Left ventricle myocardium superior (tissue), 1 donor: ENCODE results near the gene ABR. TPM values are rescaled to one million over a fixed set of nuclear protein-coding genes. Genes with fewer than 3 reads are reported as not detected.

Experiments
- ATAC-seq: fragments of 200-7000 bp; cut with Tn5 transposase; one replicate; pipeline ENCODE4 v1.9.1; 2020; ENCODE audit warnings: mild to moderate bottlenecking, moderate library complexity
- DNase-seq: peaks from one replicate; pipeline ENCODE4 v3.0.0-alpha.2; 2020
- intact Hi-C: fragments of 100-400 bp; cut with micrococcal nuclease; formaldehyde crosslinking; loops from one replicate; pipeline ENCODE4 v1.11.0; 2022
- microRNA-seq: library from miRNA; unstranded; fragments of <30 nt; microRNA quantifications from one replicate; pipeline ENCODE4 v1.2.0, GENCODE V29; 2020; ENCODE audit warnings: borderline number of aligned reads
- total RNA-seq: library from RNA; stranded (reverse); fragmentation: NEBNext Ultra II Directional; extraction: Animal tissue kit (Norgen Biotek cat#: 25700); gene quantifications from one replicate; pipeline ENCODE4 v1.2.1, GENCODE V29; 2021
- donor health status: DM: no; HTN: yes; CAD: no; lungs with severe emphysema.

Gene ABR
- total RNA-seq, 1 donor from 2014 or later, result 167 TPM

GRCh38 chr17:967122-967521 lies 212.7 kb downstream of the ABR start:
- no peak for DNase-seq
- ATAC-seq, result no peak
- intact Hi-C loops, result no loop called here

GRCh38 chr17:965311-965989 lies 214.3 kb downstream of the ABR start:
- no peak for ATAC-seq
- intact Hi-C loops, result no loop called here
- no peak for DNase-seq

GRCh38 chr17:964876-965275 lies 214.9 kb downstream of the ABR start:
- no peak for ATAC-seq
- DNase-seq, result no peak
- intact Hi-C loops, result no loop called here

- intact Hi-C loops, result no loop called here
- ATAC-seq (no peak), DNase-seq (no peak)
Observed at GRCh38 chr17:962670-963069, 217.1 kb downstream of the ABR start.

- intact Hi-C loops, result no loop called here
- ATAC-seq (no peak), DNase-seq (no peak)
Observed at GRCh38 chr17:962166-962565, 217.6 kb downstream of the ABR start.

DNA sequence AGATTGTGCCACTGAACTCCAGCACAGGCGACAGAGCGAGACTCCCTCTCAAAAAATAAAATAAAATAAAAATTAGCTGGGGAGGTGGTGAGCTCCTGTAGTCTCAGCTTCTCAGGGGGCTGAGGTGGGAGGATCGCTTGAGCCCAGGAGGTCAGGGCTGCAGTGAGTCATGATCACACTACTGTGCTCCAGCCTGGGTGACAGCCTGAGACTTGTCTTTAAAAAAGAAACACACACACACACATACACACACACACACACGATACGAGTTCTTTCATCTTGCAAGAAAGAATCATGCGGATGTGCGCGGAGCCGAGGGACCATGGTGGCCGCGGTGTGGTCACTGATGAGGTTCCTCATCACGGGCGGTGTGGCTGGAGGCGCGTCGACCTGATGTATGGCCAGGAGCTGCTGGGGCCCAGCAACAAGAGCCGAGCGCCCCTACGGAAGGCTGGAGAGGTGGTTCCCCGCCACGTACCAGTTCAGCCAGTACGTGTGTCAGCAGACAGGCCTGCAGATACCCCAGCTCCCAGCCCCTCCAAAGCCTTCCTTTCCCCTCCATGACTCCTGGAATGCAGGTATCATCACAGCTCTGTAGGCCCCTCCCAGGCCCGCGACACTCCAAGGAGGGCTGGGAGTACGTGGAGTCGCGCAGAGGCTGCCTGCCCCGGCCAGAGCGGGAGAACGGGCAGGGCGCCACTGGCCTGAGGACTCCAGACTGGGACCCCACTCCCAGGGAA lies 220.9 kb downstream of the ABR start:
- intact Hi-C loops, result no loop called here
- DNase-seq (peak; percentile 19), ATAC-seq (no peak)

DNA sequence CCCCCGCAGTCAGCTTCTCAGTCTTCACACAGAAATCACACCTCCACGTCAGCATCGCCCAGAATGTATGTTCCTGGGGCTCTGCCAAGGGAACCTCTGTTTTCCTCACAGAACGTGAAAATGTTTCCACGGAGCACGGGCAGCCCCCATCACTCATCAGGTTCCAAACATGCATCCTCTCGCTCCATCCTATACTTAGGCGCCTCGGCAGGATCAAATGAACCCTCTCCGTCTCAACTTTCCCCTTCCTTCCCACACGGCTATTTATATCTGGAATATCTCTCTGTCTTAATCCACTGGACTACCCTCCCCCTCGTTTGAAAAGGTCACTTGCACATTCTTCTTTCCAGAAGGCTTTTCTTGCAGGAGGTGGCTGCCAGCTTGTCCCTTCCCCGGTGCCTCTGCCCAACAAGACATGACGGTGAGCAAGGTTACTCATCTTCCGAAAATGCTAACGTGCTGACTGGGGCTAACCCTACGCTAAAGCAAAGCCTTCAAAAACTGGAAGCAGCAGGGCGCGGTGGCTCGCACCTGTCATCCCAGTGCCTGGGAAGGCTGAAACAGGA lies 221.8 kb downstream of the ABR start:
- ATAC-seq (no peak), DNase-seq (peak; percentile 15)
- intact Hi-C loops, result no loop called here

DNA sequence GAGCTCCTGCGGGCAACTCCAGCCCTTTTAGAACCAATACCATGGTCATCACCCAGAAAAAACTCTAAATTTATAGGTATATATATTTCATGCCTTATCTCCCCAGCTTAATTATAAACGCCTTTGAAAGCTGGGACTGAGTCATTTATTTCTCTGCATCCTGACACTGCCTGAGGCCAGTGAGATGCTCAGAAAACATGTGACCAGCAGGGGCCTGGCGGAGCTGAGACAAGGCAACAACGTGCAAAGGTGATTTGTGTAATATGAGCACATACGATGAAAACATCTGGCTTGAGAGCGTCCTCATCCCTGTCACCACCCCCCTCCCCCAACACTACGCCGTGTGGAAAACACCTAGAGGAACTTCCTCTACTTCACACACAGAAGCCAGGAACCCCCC lies 222.9 kb downstream of the ABR start:
- intact Hi-C loops, result no loop called here
- DNase-seq (peak; percentile 9), ATAC-seq (no peak)

DNA sequence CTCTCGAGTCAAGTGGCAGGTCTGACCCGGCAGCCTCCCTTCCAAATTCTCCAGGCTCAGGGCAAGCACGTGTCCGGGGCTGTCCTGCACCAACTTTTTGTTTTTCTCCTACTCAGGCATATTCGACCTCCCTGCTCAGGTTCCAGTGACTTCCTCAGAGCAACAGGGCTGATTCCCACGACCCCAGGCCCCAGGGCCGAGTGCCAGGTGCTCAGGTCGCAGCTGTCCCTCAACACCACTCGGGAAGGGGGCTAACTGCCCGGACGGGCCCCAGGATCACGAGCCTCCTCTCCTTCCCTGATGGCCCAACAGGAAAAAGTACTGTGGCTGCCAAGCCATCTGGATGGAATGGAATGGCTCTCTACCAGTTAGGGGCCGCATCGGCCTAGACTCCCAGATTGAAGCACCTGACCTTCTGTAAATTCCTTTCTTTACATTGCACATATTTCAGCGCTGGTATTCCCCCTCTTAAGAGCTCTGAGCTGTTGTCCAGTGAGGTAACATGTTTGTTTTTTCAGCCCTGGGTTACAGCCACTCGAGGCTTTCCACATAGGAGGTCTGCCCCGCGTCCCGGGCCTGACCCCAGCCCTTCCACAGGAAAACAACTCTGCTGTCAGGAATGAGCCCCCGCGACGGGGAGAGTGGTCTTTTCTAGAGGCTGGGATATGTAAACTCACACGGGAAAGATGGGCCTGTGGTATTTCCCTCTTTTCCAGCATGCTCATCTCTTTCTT lies 225.2 kb downstream of the ABR start:
- ATAC-seq (peak; percentile 52), DNase-seq (peak; percentile 46)
- intact Hi-C loops, result no loop called here

- ATAC-seq (no peak), DNase-seq (peak; percentile 22)
- intact Hi-C loops, result no loop called here
Observed at GRCh38 chr17:953767-954166, 226.0 kb downstream of the ABR start.

Small RNA genes lying within 50 kb of the gene (microRNA-seq; reads per million reads assigned to microRNA genes)
- gene MIR3183, result not detected

Other genes starting within 250 kb of the ABR start
- 18.9 TPM for gene NXN, start 200.2 kb downstream of the ABR start, total RNA-seq
- gene TIMM22, start 182.9 kb downstream of the ABR start, total RNA-seq, result 15.8 TPM
- gene BHLHA9, start 90.5 kb upstream of the ABR start, total RNA-seq, result not detected
- 0.79 TPM for gene TRARG1, start 99.7 kb upstream of the ABR start, total RNA-seq
- gene YWHAE, start 220.2 kb upstream of the ABR start, total RNA-seq, result 620 TPM